Stimulated activated CD8-positive, alpha-beta memory T cell treated with anti-CD3 and anti-CD28 coated beads, Interleukin-4, amount 100 ng/mL, for 1 hour (primary cell): ENCODE data around the gene OGG1.
A peak's percentile ranks its signal among the peaks of the same experiment; 100 is the strongest.

ENCODE experiments used
- DNase-seq, 2 donors: peaks; one replicate each; pipeline ENCODE4 v3.0.0-alpha.2; 2020; ENCODE audit warnings: low read depth in 2 of 2, low spot score in 1 of 2

Gene OGG1

DNA sequence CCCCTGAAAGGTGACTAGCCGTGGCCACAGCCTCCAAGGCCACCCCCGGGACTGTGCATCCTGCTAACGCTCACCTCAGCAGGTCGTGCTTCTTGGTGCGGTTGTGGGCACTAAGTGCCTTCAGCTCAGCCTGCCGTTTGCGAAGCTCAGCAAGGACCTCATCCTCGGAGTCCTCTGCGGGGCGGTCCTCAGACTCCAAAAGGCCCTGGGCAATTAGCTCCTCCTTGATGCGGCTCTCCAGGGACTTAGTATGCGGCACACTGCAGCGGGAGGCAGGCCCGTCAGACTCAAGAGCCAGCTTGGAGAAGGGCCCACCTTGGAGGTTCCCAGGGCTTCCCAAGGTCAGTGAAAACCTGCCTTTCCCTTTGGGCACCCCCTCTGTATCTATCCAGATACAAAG is 34.2 kb downstream of the OGG1 start:
- no peak for DNase-seq

DNA sequence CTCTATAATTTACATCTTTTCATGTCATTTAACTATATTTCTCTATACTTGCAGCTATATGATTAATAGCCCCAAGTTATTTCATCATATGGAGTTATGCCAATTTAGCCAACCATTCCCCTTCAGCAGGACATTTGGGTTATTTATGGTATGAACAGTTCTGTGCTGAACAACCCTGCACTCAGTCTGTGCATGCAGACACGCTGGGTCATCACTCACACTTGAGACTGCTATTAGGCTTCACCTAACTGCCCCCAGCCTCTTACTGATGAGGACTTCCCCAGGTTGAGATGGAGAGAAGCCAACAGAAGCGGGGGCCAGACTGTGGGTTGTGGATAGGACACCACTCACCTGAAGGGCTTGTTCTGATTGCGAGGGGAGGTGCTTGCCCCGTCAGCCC is 35.2 kb downstream of the OGG1 start:
- DNase-seq = no peak

DNA sequence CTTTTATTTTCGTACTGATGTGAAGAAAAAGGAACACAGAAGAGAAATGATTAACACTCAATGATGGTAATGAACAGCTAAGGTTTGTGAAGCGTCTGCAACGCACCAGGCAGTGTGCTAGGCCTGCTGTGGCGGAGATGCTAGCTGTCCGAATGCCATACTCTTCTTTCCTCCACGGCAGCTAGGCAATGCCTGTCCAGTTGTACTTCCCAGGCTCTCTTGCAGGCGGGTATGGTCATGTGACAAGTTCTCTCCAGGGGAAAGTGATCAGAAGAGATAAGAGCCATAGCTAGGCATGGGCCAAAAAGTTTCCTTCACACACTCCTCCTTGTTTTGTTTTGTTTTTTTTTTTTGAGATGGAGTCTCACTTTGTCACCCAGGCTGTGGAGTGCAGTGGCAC is 35.9 kb downstream of the OGG1 start:
- no peak for DNase-seq

DNA sequence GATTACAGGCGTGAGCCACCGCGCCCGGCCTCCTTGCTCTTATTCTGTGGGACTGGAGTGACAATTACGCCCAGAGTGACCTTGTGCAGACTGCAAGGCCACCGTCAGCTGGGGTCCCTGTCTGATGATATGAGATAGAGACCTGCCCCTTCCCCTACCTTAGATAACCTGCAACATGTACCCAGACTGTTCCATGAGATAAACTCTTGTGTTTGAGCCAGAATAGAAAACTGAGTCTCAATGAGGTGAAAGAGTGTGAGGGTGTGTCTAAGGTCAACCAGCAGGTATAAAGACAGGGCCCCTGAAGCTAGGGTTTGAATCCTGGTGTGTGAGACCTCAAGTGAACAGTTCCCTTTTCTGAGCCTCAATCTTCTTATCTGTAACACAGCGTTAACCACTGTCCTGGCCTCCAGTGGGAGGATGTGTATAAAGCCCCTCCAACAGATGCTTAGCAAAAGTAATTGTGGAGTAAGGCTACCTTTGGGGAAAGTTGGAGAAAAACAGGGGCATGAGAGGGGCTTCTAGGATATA is 36.5 kb downstream of the OGG1 start:
- DNase-seq = no peak

DNA sequence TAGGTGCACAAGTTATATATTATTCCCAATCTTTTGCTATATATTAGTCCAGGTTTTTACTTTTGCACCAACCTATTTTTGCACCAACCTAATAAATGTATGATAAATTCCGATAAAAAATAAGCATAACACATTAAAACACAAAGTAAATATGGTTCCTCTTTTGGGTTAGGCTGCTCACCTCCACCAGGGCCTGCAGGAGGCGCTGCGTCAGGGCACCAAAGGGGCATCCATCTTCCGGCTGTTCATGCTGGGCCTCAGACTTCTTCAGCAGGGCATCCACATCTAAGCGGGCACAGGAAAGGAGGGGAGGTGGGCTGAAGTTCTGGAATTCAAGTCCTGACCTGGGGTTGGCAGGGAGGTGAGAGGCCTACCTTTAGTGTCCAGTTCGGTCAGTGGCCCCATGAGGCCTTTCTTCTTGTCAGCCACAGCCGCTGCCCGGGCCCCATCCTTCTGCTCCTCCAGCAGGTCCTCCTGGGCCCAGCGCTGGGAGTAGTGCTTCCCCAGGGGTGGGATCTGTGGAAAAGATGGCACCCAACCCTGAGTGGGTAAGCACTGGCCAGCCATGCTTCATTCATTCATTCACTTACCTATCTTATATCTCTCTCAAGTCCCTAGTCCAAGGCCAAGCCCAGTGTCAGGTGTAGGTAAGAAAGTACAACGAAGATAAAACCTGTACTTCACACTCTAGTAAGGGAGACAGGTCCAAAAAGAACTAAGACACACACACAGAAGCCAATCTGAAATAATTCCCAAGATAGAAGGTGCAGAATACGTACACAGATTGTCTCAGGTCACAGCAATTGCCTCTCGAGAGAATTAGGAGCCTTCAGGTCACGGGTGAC is 37.3 kb downstream of the OGG1 start:
- DNase-seq = no peak

DNA sequence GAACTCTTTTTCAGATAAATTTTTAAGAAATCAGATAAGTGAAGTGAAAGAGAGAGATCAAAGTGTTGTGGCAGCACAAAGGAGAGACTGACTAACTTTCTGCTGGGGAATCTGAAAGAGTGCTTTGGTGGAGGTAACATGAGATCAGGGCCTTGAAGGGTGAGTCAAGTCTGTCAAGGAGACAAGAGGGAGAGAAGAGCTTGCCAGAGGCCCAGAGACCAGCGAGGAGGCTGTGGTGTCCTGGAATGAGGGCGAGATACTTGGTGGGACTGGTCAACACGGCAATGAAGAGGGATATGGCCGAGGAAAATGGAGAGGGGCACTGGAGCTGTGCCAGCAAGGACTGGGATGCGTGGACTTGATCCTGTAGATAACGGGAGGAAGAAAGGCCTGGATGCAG is 38.0 kb downstream of the OGG1 start:
- no peak for DNase-seq

DNA sequence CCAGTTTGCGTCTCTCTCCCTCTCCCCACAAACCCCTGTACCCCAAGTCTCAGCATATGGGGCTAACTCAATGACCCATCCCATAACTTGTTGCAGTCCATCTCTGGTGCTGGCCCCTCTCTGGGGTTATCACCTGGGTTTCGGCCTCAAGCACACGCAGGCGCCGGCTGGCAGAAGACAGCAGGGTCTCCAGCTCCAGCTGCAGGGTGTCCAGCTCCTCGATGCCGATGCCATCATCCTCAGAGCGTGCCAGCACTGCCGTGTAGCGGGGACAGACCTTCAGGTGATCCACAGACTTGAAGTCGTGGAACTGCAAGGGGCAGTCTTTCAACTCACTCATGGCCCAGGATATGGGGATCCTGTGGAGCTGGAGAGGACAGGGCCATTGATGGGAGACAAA is 41.4 kb downstream of the OGG1 start:
- no peak for DNase-seq

DNA sequence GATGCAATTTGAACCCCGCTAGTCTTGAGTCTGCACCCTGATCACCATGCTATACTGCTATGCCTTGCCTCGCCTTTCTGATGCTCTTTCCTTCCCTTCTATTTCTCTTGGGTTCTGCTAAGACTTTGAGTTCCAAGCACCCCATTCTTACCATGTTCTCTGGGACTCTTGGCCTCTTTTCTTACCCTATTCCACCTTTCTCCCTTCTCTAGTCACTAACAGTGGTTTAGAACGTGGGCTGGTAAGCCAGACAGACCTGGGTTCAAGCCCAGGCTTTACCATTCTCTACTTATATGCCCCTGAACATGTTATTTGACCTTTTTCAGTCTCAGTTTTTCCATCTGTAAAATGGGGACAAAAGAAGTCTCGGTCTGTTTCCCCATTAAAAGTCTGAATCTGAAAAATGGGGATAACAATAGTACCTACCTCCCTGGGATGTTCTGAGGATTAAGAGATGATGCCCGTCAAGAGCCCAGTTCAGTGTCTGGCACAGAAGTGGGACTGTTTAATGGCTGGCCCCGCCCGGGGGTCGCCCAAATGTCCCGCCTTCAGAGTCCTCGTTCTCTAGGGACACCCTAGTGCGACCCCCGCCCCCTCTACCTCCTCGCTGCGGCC is 42.1 kb downstream of the OGG1 start:
- no peak for DNase-seq

DNA sequence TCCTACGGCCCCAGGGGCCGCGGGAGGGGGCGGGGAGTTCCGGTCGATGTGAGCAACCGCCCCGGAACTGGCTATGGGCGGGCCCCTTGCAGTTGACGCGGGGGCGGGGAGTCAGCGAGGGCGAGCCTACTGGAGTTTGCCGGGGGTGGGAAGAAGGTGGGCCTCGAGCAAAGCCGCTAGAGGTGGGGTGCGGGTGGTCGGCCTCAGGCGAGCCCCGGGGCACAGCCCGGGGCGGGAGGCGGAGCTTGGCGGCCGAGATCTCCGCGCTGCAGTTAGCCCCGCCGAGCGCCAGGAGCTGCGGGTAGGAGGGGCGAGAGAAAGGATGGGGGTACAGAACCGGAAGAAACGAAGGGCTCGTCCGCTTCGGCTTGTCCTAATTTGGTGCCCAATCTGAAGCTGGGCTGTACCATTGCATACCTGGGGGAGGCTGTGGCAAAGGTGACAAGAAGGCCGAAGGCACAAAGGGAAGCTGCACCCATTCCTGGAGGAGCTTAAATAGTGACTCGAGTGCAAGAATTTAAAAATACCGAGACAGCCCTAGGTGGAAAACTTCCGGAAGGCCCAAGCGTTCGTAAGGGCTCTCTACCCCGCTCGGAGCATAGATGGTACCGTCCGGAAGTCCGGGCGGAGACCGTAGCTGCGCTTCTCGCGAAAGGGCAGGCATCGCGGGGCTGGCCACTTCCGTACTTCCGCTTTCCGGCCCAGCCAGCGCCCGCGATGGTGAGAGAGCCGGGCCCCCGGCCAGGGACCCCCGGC is 42.8 kb downstream of the OGG1 start, which contains the start of the genes ARPC4 and TADA3:
TSS of gene ARPC4 (plus strand) at position 678 of the 756 bp plus-strand sequence. CDS start at position 718, 40 bp downstream.
TSS of gene TADA3 (minus strand) at position 69 of the 756 bp plus-strand sequence. CDS start 1,007 bp downstream, outside the sequence.
- peak; percentile 82 to 88 for DNase-seq

DNA sequence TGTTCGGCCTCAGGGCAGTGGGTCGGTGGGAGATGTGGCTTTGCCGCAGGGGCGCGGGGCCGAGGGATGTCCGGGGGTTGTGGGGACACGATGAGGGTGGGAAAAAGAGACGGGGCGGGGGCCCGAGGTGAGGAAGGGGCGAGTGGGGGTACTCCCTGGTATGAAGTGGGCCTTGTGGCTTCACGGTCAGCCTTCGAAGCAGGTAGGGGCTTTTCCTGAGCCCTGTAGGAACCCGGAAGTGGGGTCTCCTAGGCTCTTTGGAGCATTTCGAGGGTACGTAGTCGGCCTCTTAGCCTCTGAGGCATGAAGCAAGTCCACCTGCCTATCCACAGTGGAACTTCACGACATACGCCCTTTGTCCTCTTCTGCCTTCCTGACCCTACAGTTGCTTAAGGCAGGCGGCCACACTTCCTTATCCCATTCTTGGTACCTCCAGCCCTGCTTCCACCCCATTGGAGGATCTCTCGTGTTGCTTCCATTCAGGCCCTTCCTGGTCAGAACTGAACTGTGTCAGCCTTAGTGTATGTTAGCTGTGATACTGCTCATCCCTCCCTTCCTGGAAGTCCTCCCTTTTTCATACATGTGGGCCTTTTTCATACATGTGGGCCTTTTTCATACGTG is 43.5 kb downstream of the OGG1 start:
- DNase-seq = no peak

DNA sequence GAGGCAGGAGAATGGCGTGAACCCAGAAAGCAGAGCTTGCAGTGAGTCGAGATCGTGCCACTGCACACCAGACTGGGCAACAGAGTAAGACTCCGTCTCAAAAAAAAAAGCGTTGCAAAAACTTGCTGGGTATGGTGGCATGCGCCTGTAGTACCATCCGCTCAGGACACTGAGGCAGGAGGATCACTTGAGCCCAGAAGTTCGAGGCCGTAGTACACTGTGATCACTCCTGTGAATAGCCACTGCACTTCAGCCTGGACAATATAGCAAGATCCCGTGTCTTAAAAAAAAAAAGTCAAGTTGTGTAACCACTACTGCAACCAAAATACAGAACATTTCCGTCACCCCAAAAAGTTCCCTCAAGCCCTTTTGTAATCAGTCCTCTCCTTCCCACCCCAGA is 44.6 kb downstream of the OGG1 start:
- no peak for DNase-seq

DNA sequence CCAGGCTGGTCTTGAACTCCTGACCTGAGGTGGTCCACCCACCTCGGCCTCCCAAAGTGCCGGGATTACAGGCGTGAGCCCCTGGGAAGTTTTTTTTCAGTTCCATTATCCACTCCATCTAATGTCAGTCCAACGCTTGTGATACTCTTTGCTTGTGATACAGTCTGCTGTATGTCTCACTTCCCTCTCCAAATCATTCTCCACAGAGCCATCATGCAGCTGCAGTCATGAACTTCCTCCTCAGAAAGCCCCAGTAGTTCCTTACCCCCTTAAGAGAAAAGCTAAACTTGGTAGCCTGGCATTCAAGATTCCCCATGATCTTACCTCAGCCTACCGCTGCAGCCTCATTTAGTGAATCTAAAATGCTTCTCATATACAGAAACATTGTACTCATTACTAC is 45.5 kb downstream of the OGG1 start:
- DNase-seq = no peak

DNA sequence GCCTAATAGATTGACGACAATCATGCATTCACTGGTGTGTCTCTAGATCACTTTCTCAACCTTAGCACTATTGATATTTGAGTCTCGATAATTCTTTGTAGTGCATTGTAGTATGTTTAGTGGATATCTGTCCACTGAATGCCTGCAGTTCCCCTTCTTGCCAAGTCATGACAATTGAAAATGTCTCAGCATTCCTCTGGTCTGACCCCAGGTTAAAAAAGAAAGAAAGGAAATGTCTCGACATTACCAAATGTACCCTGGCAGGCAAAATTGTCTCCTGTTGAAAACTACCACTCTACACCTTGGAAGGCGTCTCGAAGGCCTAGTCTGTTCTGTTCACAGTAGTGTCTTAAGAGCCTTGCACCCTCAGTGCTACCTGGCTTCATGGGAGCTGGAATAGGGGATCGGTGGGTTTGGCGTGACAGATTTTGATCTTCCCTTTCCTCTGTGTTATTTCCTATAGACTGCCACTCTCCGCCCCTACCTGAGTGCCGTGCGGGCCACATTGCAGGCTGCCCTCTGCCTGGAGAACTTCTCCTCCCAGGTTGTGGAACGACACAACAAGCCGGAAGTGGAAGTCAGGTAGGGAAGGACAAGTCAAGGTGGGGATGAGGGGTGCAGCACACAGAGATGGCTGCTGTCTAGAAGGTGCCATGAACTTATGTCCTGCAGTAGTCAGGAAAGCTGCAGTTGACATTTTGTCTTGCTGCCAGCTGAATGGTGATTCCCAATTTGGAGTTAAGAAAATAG is 47.6 kb downstream of the OGG1 start:
- DNase-seq = no peak

DNA sequence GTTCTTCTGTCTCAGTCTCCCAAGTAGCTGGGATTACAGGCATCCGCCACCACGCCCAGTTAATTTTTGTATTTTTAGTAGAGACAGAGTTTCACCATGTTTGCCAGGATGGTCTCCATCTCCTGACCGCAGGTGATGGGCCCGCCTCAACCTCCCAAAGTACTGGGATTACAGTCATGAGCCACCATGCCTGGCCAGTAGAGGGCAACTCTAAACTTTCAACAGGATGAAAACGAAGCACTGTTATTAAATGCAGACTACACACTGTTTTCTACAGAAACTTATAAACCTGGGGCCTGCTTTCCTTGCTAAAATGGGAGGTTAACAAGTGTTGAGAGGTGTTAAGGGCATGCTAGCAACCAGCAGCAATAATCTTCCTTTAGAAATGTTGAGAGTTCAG is 50.8 kb downstream of the OGG1 start:
- no peak for DNase-seq

DNA sequence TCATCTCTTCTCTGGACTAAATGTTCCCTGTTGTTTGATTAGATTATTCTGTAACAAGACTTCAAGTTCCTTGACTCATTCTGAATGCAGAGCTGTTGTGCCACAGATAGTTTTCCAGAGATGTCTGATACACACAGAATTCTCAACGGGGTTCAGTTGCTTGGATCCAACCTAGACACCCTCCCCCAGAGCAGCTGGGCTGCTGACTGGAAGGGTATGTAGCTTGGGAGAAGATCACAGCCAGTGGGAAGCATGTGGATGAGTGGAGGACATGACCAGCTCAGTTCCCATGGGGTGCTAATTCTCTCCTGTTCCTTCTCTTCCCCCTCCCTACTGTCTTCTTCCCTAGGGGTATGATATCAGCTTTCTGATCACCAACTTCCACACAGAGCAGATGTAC is 53.7 kb downstream of the OGG1 start:
- DNase-seq = no peak

DNA sequence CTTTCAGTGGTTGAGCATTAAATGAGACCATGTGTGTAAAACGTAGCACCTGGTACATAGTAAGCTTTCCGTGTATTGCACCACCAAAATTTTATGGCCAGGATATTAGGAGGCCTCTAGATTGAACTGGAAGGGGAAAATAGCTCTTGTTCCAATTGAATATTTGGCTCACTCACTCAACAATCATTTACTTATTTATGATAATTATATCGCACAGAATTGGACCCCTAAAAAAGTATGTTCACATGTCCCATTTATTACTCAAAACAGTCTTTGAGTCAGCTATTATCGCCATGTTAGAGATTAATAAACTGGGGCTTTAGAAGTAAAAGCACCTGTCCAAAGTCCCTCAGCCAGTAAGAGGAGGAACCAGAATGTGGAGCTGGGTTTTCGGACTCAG is 55.2 kb downstream of the OGG1 start:
- DNase-seq = no peak

DNA sequence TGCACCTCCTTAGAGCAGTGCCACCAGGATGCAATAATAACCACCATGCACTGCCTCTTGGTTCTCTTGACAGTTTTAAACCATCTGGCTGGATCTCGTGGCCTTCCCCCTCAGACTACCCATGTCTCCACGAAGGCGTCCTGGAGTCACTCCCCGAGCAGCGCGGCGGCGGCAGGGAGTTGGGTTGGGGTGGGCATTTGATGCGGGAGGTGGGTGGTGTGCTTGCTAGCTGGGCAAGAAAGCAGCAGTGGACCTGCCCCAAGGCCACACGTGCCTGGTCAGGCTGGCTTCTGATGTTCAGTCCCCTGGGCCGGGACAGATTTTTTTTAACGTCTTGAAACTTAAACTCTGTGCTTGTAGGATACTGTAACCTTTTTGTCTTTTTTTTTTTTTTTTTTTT is 56.4 kb downstream of the OGG1 start:
- no peak for DNase-seq
